Measurements from ENCODE around the gene SPATS2L.

The SPATS2L gene

DNA sequence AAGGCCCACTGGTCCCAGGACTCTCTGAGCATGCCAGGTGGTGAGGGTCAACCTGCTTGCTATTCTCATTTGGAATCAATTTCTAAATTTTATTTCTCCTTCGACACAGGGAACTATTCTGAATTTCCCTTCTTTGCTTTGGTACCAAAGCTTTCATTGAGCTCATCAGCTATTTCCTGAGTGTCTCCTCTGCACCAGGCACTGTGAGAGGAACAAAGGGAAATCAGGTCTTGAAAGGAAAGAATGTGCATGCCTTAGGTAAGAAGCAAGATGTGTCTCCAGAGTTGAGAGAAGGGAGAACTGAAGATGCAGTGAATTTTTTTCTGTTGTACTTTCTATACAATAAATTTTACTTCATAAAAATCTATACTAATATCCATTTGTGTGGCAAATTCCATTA is 17.9 kb downstream of the SPATS2L start:
- TF ChIP-seq EZH2phosphoT487 (IDR thresholded peaks at IDR 0.05; ENCODE audit: borderline replicate concordance): no peak
- TF ChIP-seq, protein P1, sequence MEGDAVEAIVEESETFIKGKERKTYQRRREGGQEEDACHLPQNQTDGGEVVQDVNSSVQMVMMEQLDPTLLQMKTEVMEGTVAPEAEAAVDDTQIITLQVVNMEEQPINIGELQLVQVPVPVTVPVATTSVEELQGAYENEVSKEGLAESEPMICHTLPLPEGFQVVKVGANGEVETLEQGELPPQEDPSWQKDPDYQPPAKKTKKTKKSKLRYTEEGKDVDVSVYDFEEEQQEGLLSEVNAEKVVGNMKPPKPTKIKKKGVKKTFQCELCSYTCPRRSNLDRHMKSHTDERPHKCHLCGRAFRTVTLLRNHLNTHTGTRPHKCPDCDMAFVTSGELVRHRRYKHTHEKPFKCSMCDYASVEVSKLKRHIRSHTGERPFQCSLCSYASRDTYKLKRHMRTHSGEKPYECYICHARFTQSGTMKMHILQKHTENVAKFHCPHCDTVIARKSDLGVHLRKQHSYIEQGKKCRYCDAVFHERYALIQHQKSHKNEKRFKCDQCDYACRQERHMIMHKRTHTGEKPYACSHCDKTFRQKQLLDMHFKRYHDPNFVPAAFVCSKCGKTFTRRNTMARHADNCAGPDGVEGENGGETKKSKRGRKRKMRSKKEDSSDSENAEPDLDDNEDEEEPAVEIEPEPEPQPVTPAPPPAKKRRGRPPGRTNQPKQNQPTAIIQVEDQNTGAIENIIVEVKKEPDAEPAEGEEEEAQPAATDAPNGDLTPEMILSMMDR (conservative IDR thresholded peaks at IDR 0.05; ENCODE audit: low read length): no peak
- Histone ChIP-seq H2AFZ (ENCODE audit: low read length) (no peak overlapping the region), H3K4me3 (ENCODE audit: low read length, poor library complexity, severe bottlenecking) (no peak overlapping the region), H3K27me3 (ENCODE audit: insufficient read depth, low read length, poor library complexity, severe bottlenecking) (no peaks in the 10 kb centered on the region), H3K4me1 (ENCODE audit: insufficient read depth, low read length, poor library complexity, severe bottlenecking) (no peaks in the 10 kb centered on the region), H3K9ac (ENCODE audit: low read depth, low read length, poor library complexity, severe bottlenecking) (no peak overlapping the region), H3K9me2 (replicated peaks; ENCODE audit: low read depth, low read length) (no peaks in the 10 kb centered on the region), H3F3A (ENCODE audit: low read depth) (no peaks in the 10 kb centered on the region), H3K4me2 (ENCODE audit: low read depth, low read length, poor library complexity, severe bottlenecking) (no peak overlapping the region), H3K79me2 (ENCODE audit: insufficient read depth, low read length) (no peaks in the 10 kb centered on the region), H4K20me1 (ENCODE audit: insufficient read depth, low read length, poor library complexity, severe bottlenecking) (no peaks in the 10 kb centered on the region), H3K36me3 (ENCODE audit: insufficient read depth, low read length) (no peaks in the 10 kb centered on the region), H3K9me3 (ENCODE audit: insufficient read depth, low read depth, low read length) (no peaks in the 10 kb centered on the region)

DNA sequence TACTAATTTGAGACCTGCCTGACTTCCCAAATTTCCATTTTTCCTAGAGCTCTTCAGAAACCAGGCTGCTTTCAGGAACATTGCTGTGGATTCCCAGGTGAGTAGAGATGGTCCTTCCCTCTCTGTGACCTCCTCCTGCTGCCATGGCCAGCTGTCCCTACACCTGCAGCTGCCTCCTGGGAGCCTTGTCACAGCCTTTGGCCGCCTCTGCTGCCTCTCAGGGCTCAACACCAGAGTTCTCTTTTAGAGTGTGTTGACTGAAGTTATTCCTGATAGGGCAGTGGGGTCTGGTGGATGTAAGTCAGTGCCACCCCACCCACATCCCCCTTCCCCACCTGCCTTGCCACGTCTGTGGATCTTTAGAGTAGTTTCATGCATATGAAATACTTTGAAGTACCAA is 22.9 kb downstream of the SPATS2L start:
- Histone ChIP-seq H3K9me2 (replicated peaks; ENCODE audit: low read depth, low read length) (no peaks in the 10 kb centered on the region), H3K4me2 (ENCODE audit: low read depth, low read length, poor library complexity, severe bottlenecking) (no peak overlapping the region), H3F3A (ENCODE audit: low read depth) (no peaks in the 10 kb centered on the region), H3K4me1 (ENCODE audit: insufficient read depth, low read length, poor library complexity, severe bottlenecking) (no peaks in the 10 kb centered on the region), H3K9me3 (ENCODE audit: insufficient read depth, low read depth, low read length) (no peaks in the 10 kb centered on the region), H3K79me2 (ENCODE audit: insufficient read depth, low read length) (no peaks in the 10 kb centered on the region), H3K9ac (ENCODE audit: low read depth, low read length, poor library complexity, severe bottlenecking) (no peak overlapping the region), H3K4me3 (ENCODE audit: low read length, poor library complexity, severe bottlenecking) (no peak overlapping the region), H3K36me3 (ENCODE audit: insufficient read depth, low read length) (no peaks in the 10 kb centered on the region), H2AFZ (ENCODE audit: low read length) (no peak overlapping the region), H3K27me3 (ENCODE audit: insufficient read depth, low read length, poor library complexity, severe bottlenecking) (no peaks in the 10 kb centered on the region), H4K20me1 (ENCODE audit: insufficient read depth, low read length, poor library complexity, severe bottlenecking) (no peaks in the 10 kb centered on the region)
- no peak for TF ChIP-seq EZH2phosphoT487 (IDR thresholded peaks at IDR 0.05; ENCODE audit: borderline replicate concordance)
- TF ChIP-seq, protein P1 (conservative IDR thresholded peaks at IDR 0.05; ENCODE audit: low read length): no peak

DNA sequence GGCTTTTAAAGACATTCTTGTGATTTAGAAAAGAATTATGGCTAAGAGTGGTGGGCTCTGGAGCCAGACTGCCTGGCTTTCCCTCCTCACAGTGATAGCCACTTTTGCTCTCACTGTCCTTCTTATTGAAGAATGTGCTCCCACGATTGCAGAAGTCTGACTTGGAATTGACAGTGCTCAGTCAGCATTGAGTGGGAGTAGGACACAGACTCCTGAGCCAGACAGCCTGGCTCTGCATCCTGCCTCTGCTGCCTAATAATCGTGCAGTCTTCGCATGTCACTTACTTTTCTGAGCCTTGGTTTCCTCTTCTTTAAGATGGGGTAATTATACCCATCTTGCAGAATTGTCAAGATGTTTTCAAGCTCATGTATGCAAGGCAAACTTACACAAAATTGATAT is 23.3 kb downstream of the SPATS2L start:
- no peak overlapping the region for H2AFZ ChIP-seq (ENCODE audit: low read length)
- no peaks in the 10 kb centered on the region for H3F3A ChIP-seq (ENCODE audit: low read depth)
- no peaks in the 10 kb centered on the region for H3K9me2 ChIP-seq (replicated peaks; ENCODE audit: low read depth, low read length)
- no peak overlapping the region for H3K4me3 ChIP-seq (ENCODE audit: low read length, poor library complexity, severe bottlenecking)
- TF ChIP-seq EZH2phosphoT487 (IDR thresholded peaks at IDR 0.05; ENCODE audit: borderline replicate concordance): no peak
- TF ChIP-seq, protein P1 (conservative IDR thresholded peaks at IDR 0.05; ENCODE audit: low read length): no peak
- H3K4me2 ChIP-seq (ENCODE audit: low read depth, low read length, poor library complexity, severe bottlenecking): no peak overlapping the region
- no peaks in the 10 kb centered on the region for H3K36me3 ChIP-seq (ENCODE audit: insufficient read depth, low read length)
- no peaks in the 10 kb centered on the region for H3K9me3 ChIP-seq (ENCODE audit: insufficient read depth, low read depth, low read length)
- H4K20me1 ChIP-seq (ENCODE audit: insufficient read depth, low read length, poor library complexity, severe bottlenecking): no peaks in the 10 kb centered on the region
- H3K27me3 ChIP-seq (ENCODE audit: insufficient read depth, low read length, poor library complexity, severe bottlenecking): no peaks in the 10 kb centered on the region
- H3K79me2 ChIP-seq (ENCODE audit: insufficient read depth, low read length): no peaks in the 10 kb centered on the region
- H3K9ac ChIP-seq (ENCODE audit: low read depth, low read length, poor library complexity, severe bottlenecking): no peak overlapping the region
- no peaks in the 10 kb centered on the region for H3K4me1 ChIP-seq (ENCODE audit: insufficient read depth, low read length, poor library complexity, severe bottlenecking)

Measured in Loucy (cell line).